Measurements from ENCODE around the gene MTG2.

Gene MTG2

DNA sequence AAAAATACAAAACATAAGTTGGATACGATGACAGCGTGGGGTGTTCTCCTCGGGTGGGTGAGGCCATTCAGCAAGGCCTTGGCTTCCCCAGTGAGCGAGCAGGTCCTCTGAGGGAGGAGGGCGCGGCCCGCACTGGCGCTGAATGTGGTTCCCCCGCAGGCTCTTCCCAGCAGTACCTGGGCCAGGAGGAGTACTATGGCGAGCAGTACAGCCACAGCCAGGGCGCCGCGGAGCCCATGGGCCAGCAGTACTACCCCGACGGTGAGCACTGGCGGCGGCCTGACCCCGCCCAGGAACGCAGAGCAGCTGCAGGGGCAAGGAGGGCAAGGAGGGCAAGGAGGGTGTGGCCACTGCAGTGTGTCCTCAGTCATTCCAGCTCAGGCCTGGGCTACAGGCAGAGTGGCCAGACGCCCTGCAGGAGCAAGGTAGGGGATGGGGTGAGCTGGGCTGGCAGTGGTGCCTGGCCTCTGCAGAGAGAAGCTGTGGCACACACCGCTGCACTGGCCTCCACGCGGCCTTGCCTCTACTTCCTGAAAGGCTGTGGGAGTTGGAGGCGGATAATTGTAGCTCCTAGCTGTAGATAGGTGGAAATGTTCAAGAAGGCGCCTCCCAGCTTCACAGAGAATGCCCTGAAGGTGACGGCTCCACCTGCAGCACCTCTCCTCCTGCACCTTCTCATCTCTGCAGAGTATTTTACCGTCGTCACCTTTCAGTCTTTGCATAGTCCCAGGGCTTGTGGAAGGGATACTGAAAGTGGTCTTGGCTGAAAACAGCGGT lies 18.7 kb upstream of the MTG2 start:
- DNase-seq, result no peak

DNA sequence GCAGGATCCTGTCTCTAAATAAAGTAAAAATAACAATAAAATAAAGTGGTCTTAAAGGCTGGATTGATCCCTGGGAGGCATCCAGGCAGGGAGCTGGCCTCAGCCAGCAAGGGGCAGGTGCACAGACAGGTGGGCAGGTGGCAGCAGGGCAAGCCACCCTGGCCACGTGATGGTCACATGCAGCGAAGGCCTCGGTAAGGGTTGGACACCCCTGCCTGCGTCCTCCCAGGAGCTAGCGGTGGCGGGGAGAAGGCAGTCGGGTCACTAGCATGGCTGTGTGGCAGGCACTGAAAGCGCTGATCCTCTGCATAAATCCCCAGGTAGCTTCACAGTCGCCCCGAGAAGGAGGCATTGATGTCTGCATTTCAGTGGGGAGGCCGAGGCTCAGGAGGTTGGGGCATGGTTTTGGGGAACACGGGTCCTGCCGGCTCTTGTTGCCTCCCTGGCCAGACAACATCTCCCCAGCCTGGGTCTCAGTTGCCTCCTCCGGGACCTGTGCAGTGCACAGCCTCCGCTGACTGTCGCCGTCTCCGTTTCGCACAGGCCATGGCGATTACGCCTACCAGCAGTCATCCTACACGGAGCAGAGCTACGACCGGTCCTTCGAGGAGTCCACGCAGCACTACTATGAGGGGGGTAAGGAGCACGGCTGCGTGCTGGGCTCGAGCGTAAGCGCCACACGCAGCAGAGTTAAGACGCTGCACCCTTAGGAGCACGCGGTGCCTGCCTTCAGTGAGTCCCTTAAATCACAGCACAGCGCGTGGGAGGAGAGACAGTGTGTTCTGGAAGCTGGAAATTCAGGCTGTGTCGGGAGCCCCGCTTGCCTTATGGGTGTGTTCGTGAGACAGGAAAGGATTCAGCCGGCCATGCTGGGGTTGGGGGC lies 17.7 kb upstream of the MTG2 start:
- no peak for DNase-seq

DNA sequence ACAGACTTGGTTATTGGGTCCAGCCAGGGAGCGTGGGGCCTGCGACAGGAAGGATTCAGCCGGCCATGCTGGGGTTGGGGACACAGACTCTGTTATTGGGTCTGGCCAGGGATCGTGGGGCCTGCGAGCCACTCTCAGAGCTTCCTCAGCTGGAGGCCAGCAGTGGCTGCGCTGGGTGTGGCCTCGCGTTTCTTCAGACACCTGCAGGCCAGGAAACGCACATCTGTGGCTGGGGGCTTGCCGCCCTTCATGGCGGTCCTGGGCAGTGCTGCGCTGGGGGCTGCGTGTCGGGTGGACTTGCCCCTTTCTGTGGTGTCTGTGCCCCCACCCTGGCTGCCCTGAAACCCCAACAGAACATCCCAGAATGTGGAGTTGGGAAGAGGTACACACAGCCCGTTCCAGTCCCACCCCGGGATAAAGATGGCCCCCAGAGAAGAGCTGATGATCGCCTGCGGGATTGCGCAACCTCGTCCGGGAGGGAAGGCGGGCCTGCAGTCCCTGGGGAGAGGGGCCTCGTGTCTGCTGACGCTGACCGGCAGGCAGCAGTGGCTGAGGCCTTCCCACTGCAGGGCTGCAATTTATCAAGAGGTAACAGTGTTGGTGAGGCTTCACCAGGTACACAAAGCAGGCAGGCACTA lies 16.9 kb upstream of the MTG2 start:
- DNase-seq, result no peak

DNA sequence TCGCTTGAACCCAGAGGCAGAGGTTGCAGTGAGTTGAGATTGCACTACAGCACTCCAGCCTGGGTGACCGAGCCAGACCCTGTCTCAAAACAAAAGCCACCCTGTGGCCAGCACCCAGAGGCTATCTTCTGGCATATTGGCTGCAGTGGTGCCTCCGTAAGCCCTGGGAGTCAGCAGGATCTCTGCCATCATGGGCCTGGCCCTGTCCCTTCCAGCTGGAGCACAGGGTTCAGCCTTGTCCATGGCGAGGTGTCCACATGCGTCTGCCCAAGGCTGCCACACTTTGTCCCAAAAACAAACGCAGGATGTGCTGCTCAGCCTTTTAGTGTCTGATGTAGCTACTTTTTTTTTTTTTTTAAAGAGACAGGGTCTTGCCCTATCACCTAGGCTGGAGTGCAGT lies 15.4 kb upstream of the MTG2 start:
- no peak for DNase-seq

DNA sequence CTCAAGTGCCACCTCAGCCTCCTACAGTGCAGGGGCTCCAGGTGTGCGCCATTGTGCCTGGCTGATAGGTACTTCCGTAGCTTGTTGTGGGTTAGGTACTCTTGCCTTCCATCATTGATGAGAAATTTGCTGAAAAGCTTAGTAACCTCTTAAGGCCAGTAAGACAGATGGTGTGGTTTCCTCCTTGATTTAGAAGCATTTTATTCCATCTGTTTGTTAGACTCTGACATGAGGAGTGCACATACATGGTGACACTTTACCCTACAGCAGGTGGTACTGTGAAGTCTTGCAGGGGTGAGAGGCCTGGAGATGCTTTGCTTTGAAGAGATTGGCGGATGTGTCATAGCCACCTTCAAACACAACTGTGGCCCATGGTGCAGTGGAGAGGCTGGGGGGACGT lies 14.8 kb upstream of the MTG2 start:
- DNase-seq, result no peak

DNA sequence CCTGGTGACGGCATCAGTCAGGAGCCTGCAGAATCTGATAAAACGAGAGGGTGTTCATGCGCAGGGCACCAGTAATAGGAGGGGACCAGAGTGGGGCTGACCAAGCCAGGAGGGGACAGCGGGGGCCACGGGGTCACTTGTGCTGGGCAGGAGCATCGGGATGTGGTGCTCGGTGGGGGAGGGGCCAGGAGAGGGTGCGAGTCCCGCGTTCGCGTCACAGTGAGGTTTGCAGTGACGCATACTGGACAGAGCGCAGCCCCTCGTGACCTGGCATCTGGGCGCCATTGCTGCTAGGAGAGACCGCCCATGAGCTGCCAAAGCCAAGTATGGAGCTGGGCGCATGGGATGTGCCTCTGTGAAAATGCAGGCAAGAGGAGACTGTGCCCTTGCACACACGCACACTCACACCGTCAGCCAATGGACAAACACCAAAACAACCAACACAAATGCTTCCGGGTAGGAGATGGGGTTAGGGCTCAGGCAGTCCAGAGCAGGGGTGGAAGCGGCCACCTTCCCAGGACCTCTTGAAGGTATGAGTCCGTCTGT lies 13.9 kb upstream of the MTG2 start:
- no peak for DNase-seq

DNA sequence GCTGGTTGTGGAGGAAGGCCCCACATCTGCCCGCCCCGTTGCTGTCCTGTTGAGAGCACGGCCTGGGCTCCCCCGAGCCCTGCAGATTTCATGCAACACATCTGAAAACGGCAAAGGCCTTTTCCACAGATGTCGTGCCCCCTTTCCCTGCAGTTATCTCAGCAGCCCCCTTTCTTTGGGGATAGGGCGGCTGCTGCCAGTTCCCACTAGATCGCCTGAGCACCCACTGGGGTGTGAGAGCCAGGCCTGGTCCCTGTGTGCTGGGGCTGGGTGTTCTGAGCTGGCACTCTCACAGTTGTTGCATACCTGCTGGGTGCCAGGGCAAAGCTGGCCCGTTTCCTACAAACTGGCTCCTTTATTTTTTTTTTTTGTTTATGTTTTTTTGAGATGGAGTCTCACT lies 12.3 kb upstream of the MTG2 start:
- no peak for DNase-seq

DNA sequence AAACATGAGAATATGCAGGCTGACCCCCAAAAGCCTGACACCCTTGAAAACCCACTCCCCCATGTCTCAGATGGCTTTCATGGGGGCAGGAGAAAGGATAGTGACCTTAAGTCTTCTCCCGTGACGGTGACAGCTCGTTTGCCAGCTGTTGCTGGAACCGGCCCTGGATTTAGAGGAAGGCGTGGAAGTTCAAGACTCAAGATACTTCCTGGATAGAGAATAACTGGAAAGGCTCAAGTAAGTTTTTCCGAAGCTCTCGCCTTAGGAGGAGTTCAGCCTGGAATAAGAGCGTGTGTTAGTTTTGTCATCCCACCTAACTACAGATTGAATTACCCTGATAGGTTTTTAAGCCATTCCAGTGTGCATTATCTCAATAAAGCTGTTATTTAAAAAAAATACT lies 11.6 kb upstream of the MTG2 start:
- DNase-seq, result no peak

DNA sequence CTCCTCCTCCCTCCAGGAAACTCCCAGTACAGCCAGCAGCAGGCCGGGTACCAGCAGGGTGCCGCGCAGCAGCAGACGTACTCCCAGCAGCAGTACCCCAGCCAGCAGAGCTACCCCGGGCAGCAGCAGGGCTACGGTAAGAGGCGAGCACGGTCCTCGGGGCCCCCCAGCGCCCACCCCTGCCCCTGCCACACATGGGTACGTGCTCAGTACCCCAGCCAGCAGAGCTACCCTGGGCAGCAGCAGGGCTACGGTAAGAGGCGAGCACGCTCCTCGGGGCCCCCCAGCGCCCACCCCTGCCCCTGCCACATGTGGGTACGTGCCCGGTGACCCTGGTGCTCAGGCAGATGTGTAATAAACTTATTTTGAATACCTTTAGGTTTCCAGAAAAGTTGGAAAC lies 10.2 kb upstream of the MTG2 start:
- DNase-seq, result no peak

DNA sequence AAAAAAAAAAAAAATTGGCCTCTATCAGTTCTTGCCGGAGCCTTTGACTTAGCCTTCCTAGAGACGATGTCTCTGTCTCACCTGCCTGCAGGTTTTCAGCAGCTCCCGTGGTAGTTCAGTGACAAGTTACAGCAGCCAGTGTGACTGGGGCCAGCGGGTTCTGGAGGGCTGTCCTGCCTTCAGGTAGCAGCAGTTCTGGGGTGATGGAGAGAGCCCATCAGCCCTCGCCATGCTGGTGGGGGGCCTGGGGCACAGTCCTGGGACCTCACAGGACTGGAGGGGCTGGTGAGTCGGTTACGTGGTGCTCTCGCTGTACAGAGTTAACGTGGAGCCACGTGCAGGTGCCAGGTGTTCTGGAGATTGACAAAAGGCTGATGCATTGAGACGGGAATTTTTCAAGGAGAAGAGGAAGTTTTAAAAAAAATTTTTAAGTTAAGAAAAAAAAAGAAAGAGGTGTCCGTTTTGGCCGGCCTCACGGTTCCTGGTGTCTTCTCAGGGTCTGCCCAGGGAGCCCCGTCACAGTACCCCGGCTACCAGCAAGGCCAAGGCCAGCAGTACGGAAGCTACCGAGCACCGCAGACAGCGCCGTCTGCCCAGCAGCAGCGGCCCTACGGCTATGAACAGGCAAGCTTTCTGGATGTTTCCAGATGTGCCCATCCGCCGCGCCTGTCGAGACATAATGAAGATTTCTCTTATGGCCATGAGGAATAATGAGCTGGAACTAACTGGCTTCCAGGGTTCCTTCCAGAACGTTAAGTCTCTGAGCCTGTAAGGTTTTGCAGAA lies 8.6 kb upstream of the MTG2 start:
- DNase-seq, result no peak

DNA sequence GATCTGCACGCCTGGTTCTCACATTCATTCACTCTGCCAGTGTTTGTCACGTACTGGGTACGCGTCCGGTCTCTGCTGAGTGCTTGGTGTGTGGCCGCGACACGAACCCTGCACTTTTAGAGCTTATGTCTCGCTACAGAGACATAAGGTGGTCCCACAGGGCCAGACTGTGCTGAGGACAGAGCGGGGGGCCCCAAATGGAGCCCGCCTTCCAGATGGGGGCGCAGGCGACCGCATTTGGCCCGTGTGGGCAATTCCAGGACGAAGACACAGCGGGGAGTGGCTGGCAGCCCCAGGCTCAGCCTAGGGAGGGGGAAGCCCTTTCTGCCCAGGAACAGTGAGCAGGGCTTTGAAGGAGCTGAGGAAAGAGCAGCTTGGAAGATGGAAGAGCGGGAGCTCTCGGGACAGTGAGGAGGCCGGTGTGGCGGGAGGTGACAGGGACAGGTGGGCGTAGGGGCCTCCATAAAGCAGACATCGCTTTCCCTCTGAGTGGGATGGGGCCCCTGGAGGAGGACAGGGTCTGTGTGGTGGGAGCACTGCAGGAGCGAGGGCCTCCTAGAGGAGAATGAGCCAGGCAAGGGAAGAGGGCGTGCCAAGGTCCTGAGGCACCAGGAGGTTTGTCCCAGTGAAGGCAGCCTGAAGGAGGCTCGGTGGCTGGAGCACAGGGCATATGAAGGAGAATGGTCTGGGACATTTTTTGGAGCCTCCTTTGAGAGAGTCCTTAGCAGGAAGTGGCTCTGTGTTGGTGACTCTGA lies 7.8 kb upstream of the MTG2 start:
- no peak for DNase-seq

DNA sequence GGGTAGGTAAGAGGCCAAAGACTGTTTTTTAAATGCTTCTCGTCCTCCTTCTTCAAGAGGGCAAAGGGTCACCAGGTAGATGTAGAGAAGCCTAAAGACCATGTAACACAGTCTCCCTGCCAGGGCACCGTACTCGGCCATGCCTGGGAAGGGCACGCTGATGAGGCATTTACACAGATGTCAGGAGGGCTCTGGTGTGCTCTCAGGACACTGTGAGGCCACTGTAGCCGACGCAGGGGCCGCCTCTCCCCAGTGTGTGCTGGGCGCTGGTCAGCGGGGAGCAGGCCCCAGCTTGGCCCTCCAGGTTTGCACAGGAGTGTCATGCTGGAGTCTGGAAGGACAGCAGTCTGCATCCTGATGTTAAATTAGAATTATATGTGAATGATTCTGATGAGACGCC lies 7.1 kb upstream of the MTG2 start:
- no peak for DNase-seq

DNA sequence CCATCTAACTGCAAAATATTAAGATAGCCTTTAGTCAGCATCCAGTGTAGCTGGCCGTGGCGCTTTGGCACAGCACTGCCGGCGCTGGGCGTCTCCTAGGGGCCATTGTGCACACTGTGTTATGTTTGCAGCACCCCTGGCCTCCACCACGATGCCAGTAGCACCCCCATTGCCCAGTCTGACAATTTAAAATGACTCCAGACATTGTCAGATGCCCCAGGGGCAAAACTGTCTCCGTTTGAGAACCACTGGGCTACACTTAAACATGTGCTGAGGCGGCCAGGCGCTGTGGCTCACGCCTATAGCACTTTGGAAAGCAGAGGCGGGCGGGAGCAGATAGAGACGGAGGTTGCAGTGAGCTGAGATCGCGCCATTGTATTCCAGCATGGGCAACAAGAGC lies 6.0 kb upstream of the MTG2 start:
- no peak for DNase-seq

DNA sequence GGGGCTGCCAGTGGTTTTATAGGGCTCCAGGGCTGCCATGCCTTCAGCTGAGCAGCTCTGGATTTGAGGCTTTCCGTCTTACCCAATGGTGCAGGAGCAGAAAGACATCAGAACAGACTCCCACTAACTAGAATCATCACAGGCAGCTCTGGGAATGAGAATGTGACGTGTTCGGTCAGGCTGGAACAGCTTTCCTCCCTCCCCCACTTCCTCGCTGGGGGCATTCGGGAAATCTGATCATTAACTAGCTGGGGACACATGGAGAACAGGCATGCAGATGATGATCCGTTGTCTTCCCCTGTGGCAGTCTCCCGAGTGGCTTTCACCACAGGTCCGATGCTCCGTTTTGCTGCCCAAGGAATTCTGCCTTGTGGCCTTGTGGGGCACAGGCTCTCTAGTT lies 5.5 kb upstream of the MTG2 start:
- no peak for DNase-seq

DNA sequence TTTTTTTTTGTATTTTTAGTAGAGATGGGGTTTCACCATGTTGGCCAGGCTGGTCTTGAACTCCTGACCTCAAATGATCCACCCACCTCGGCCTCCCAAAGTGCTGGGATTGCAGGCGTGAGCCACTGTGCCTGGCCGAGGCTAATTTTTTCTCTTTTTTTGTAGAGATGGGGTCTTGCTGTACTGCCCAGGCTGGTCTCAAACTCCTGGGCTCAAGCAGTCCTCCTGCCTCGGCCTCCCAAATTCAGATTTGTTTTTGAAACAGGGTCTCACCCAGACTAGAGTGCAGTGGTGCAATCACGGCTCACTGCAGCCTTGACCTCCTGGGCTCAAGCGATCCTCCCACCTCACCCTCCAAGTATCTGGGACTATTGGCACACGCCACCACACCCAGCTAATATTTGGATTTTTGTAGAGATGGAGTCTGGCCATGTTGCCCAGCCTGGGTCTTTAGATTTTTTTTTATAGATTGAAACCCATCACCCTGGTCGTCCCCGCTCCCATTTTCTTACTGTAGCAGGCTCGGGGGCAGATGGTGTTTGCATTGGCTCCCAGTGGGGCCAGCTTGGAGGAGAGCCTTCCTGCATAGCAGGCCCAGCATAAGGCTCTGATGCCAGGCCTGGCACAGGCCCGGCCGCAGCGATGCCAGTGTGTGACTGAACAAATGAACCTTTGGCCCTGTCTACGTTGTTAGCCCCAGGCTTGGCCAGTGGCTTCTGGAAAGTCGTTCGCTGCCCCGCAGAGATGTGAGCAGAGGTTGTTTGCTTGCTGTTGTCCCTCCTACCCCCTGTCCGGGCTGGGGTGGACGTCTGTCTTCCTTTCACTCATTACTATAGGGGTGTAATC lies 4.3 kb upstream of the MTG2 start:
- DNase-seq, result no peak

DNA sequence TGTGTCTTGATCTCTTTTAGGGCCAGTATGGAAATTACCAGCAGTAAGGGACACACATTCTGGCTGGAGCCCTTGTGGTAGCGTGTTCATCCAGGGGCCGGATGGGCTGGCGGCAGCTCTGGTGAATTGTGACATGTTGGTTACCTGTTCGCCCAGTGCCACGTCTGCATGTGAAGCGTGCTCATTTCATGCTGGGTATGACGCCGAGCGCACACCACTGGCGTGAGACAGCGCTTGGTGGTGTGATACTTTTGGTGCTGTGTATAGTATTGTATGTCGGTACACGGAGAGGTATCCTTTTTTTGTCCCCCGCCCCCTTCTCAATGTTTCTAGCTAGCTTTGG lies 3.7 kb upstream of the MTG2 start:
- DNase-seq, result no peak

DNA sequence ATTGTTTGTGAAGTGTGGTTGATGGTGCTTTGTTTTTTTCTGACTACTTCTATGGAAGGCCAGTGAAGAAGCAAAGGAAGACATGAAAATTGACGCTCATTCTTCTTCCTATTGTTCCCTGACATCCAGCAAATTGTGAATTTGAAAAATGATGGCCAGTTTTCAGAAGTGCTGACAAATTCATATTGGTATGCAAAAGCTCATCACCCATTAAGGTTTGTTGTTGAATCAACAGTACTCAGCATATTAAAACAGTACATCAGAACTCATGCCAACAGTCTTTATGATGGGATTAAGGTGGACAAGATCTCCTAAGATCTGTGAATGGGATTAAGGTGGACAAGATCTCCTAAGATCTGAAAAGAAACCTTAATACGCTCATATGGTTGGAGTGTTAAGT lies 1.0 kb upstream of the MTG2 start:
- DNase-seq, result no peak

DNA sequence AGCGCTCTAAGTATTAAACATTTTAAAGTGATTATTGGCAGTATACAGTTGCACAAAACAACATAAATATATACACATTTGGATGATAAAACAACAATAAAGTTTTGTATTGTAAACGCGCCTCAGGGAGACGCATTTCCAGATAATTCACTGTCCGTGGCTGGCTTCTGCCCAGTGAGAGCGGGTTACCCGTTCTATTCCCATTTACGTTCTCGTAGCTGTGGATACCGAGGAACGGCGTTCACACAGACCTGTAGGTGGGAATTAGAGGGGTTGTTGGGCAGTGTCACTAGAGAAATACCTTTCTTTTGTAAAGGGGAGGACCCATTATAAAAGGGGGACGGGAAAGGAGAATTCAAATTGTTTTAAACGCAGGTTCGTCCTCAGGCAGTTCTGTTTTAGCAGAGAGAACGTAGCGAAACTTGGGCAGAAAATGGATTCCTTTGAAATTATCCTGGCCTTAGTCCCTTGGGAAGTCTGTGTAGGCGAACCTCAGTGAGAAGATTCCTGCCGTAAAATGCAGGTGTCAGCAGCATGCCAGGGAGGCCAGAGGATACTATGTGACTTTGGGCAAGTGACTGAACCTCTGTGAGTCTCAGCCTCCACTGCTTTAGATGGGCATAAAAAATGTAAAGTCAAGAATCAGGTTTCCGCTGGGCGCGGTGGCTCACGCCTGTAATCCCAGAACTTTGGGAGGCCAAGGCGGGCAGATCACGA lies 756 bp downstream of the MTG2 start:
- DNase-seq, result no peak

DNA sequence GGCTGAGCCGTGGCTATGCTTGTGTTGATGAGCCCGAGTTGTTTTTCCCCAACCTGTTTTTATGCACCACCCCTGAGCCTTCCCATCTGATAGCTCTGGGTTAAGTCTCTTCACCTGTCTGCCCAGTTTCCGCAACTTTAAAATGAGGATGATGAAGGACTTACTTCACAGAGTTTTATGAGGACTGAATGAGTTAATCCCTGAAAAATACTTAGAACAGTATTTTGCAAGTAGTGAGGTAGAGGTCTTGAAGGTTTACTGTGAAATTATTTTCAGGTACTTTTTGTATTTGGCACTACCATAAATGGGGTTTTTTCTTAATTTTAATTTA lies 3.2 kb downstream of the MTG2 start:
- DNase-seq, result no peak
